Measurements from ENCODE around the gene LRRC75A. TPM values are rescaled to one million over a fixed set of nuclear protein-coding genes. Genes with fewer than 3 reads are reported as not detected.
"Not testable (repeated sequence)": the region's sequence is repeated elsewhere in the genome, so short reads cannot be mapped to it uniquely, and the experiment has no call there.

LRRC75A gene
- total RNA-seq, 1 experiment from 2014 or later: 1.2 TPM

GRCh38 chr17:16440901-16441629 is 50.9 kb downstream of the LRRC75A start:
- DNase-seq (ENCODE audit: low read depth, low spot score) (no peak), ATAC-seq (no peak)
- Histone ChIP-seq H3K36me3 (ENCODE audit: control insufficient read depth, insufficient read depth, low read length) (peaks cover 27% of the 10 kb centered on the region), H3K4me3 (ENCODE audit: low read depth in 2 of 2, low read length in 2 of 2) (peak overlapping the region; percentile 98 to 99), H3K27ac (ENCODE audit: low read length) (peak overlapping the region; percentile 97), H3K27me3 (ENCODE audit: control insufficient read depth, insufficient read depth, low read length) (no peaks in the 10 kb centered on the region), H3K9me3 (ENCODE audit: control insufficient read depth, insufficient read depth, low read depth, low read length) (no peaks in the 10 kb centered on the region), H3K4me1 (ENCODE audit: control insufficient read depth, insufficient read depth, low read length) (peaks cover 31% of the 10 kb centered on the region)
- no TSS peak for BruUV-seq (replicated peaks)
- intact Hi-C loops (cut with micrococcal nuclease; ENCODE audit: unreplicated experiment): no loop called here
- in situ Hi-C loops (cut with HindIII; ENCODE audit: low pct_unique_long_range_greater_than_20kb, low sequenced_read_pairs): no loop called here
- CTCF ChIA-PET: interaction anchor here (0.7 kb wide), 1 partner anchor 11 kb away, joined by 5 read pairs; no protein-coding TSS in a partner anchor
- POLR2A ChIA-PET: interaction anchor here (0.6 kb wide), 1 partner anchor 653 kb away, joined by 3 read pairs; no protein-coding TSS in a partner anchor
- TF ChIP-seq, protein P1, sequence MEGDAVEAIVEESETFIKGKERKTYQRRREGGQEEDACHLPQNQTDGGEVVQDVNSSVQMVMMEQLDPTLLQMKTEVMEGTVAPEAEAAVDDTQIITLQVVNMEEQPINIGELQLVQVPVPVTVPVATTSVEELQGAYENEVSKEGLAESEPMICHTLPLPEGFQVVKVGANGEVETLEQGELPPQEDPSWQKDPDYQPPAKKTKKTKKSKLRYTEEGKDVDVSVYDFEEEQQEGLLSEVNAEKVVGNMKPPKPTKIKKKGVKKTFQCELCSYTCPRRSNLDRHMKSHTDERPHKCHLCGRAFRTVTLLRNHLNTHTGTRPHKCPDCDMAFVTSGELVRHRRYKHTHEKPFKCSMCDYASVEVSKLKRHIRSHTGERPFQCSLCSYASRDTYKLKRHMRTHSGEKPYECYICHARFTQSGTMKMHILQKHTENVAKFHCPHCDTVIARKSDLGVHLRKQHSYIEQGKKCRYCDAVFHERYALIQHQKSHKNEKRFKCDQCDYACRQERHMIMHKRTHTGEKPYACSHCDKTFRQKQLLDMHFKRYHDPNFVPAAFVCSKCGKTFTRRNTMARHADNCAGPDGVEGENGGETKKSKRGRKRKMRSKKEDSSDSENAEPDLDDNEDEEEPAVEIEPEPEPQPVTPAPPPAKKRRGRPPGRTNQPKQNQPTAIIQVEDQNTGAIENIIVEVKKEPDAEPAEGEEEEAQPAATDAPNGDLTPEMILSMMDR (IDR thresholded peaks at IDR 0.05): no peak
- TF ChIP-seq TCF7L2 (IDR thresholded peaks at IDR 0.05; ENCODE audit: low read depth, low read length): no peak
- TF ChIP-seq REST (IDR thresholded peaks at IDR 0.05; ENCODE audit: insufficient read depth in 1 of 2, low read depth in 2 of 2, low read length in 1 of 2): no peak
- TF ChIP-seq POLR2AphosphoS5 (IDR thresholded peaks at IDR 0.05; ENCODE audit: low read depth, low read length): peak; percentile 64; the same call in 1 of the 2 replicates
- no peak for TF ChIP-seq SIN3A (IDR thresholded peaks at IDR 0.05; ENCODE audit: borderline replicate concordance, insufficient read depth, low read depth, low read length)

DNA sequence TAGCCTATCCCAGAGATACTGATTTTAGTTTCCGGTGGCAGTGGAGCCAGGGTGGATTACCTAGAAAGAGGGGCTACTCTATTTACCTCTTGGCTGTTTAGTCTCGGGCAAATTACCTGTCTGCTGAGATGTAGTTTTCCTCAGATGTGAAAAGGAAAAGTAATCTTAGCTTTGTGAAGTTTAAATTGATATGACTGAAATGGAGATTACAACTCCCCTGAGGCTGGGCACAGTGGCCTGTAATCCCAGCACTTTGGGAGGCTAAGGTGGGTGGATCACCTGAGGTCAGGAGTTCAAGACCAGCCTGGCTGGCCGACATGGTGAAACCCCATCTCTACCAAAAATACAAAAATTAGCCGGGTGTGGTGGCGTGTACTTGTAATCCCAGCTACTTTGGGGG is 51.6 kb downstream of the LRRC75A start:
- BruUV-seq (replicated peaks); CTCF ChIA-PET; ATAC-seq: not testable (repeated sequence)

DNA sequence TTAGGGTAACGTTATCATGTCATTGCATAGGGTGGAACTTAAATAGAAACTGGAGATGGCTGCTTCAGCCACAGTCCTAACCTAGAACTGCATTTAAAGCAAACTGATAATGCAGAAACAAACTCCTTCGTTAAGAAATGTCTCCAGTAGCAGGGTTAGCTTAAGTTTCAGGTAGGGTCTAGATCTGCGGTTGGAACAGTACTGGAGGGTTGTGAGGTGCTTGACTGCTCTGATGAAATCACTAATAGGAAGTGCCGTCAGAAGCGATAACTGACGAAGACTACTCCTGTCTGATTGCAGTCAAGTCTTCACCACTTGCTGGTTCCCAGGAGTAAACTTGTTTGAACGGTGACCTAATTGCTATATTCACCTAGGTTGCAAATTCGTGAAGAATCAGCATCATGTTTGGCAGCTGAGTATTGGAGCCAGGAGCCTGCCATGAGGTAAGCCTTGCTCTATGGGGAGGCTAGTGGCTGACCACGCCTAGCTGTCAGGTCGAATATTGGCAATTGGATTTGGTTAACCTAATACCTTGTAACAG is 52.1 kb downstream of the LRRC75A start:
- in situ Hi-C loops (cut with HindIII; ENCODE audit: low pct_unique_long_range_greater_than_20kb, low sequenced_read_pairs): no loop called here
- Histone ChIP-seq H3K9me3 (ENCODE audit: control insufficient read depth, insufficient read depth, low read depth, low read length) (no peaks in the 10 kb centered on the region), H3K4me3 (ENCODE audit: low read depth in 2 of 2, low read length in 2 of 2) (peak overlapping the region; percentile 98 to 99), H3K4me1 (ENCODE audit: control insufficient read depth, insufficient read depth, low read length) (peaks cover 31% of the 10 kb centered on the region), H3K36me3 (ENCODE audit: control insufficient read depth, insufficient read depth, low read length) (peaks cover 27% of the 10 kb centered on the region), H3K27me3 (ENCODE audit: control insufficient read depth, insufficient read depth, low read length) (no peaks in the 10 kb centered on the region), H3K27ac (ENCODE audit: low read length) (peak overlapping the region; percentile 97)
- intact Hi-C loops (cut with micrococcal nuclease; ENCODE audit: unreplicated experiment): loop anchor here (10.0 kb wide), 1 partner anchor 55 kb away; the partner anchor contains the start of gene UBB
- no TSS peak for BruUV-seq (replicated peaks)
- DNase-seq (ENCODE audit: low read depth, low spot score): no peak
- TF ChIP-seq POLR2AphosphoS5 (IDR thresholded peaks at IDR 0.05; ENCODE audit: low read depth, low read length): no peak; the same call in 1 of the 2 replicates
- TF ChIP-seq, protein P1 (IDR thresholded peaks at IDR 0.05): no peak
- no peak for TF ChIP-seq REST (IDR thresholded peaks at IDR 0.05; ENCODE audit: insufficient read depth in 1 of 2, low read depth in 2 of 2, low read length in 1 of 2)
- TF ChIP-seq SIN3A (IDR thresholded peaks at IDR 0.05; ENCODE audit: borderline replicate concordance, insufficient read depth, low read depth, low read length): no peak
- no peak for TF ChIP-seq TCF7L2 (IDR thresholded peaks at IDR 0.05; ENCODE audit: low read depth, low read length)
- POLR2A ChIA-PET: no interaction called here
- no peak for ATAC-seq
- CTCF ChIA-PET: no interaction called here

More for the DNA sequence above, 51.6 kb downstream of the LRRC75A start:
- H3K27me3 ChIP-seq (ENCODE audit: control insufficient read depth, insufficient read depth, low read length); POLR2A ChIA-PET; DNase-seq (ENCODE audit: low read depth, low spot score); in situ Hi-C loops (cut with HindIII; ENCODE audit: low pct_unique_long_range_greater_than_20kb, low sequenced_read_pairs); H3K9me3 ChIP-seq (ENCODE audit: control insufficient read depth, insufficient read depth, low read depth, low read length); intact Hi-C loops (cut with micrococcal nuclease; ENCODE audit: unreplicated experiment): not testable (repeated sequence)
- Histone ChIP-seq H3K36me3 (ENCODE audit: control insufficient read depth, insufficient read depth, low read length) (peaks cover 27% of the 10 kb centered on the region), H3K4me3 (ENCODE audit: low read depth in 2 of 2, low read length in 2 of 2) (peak overlapping the region; percentile 98 to 99), H3K27ac (ENCODE audit: low read length) (peak overlapping the region; percentile 97), H3K4me1 (ENCODE audit: control insufficient read depth, insufficient read depth, low read length) (peaks cover 31% of the 10 kb centered on the region)

Data from Panc1 (cell line).